Esophagus (tissue), 2 donors: ENCODE results near the gene TRERF1. TPM values are rescaled to one million over a fixed set of nuclear protein-coding genes. Genes with fewer than 3 reads are reported as not detected.
A peak's percentile ranks its signal among the peaks of the same experiment; 100 is the strongest.

Experiments
- H3K27ac ChIP-seq, 2 donors: one replicate each; pipeline ENCODE4 v1.5.1; 2013; ENCODE audit warnings: low read depth in 2 of 2, mild to moderate bottlenecking in 2 of 2, inconsistent platforms in 1 of 2, low read length in 1 of 2, moderate library complexity in 1 of 2
- H3K27me3 ChIP-seq, 2 donors: one replicate each; pipeline ENCODE4 v1.6.1; 2013; ENCODE audit warnings: low read length in 2 of 2, control low read depth in 1 of 2, mild to moderate bottlenecking in 1 of 2; ENCODE audit not compliant: insufficient read depth in 2 of 2, control insufficient read depth in 1 of 2
- H3K36me3 ChIP-seq, 2 donors: one replicate each; pipeline ENCODE4 v1.6.1; 2013; ENCODE audit warnings: low read length in 1 of 2; ENCODE audit not compliant: control insufficient read depth in 2 of 2, insufficient read depth in 2 of 2
- H3K4me1 ChIP-seq, 2 donors: one replicate each; pipeline ENCODE4 v1.6.1; 2013; ENCODE audit warnings: low read length in 1 of 2; ENCODE audit not compliant: control insufficient read depth in 2 of 2, insufficient read depth in 2 of 2
- H3K4me3 ChIP-seq, 2 donors: one replicate each; pipeline ENCODE4 v1.5.1; 2013; ENCODE audit warnings: low read length in 2 of 2, mild to moderate bottlenecking in 2 of 2, low read depth in 1 of 2, moderate library complexity in 1 of 2
- H3K9me3 ChIP-seq, 2 donors: one replicate each; pipeline ENCODE4 v1.6.1; 2013; ENCODE audit warnings: mild to moderate bottlenecking in 2 of 2, low read depth in 1 of 2, low read length in 1 of 2, moderate library complexity in 1 of 2; ENCODE audit not compliant: control insufficient read depth in 2 of 2, insufficient read depth in 1 of 2
- WGBS, 2 donors: extraction: QIAGEN DNeasy Blood & Tissue Kit; methylation state at CpG; one replicate each; pipeline ENCODE4 v1.1.7; 2013; 5-methylcytosine and 5-hydroxymethylcytosine counted together
- polyA plus RNA-seq, 2 donors: library from polyadenylated mRNA; stranded (reverse); fragments of 200-250 nt; gene quantifications; one replicate each; pipeline ENCODE4 v1.2.3, GENCODE V29; 2013
- donor health status: healthy with polysubstance abuse.
- donor health status: Bipolar disorder and iron deficiency.

The TRERF1 gene
- polyA plus RNA-seq, 2 donors: 4.6 to 8.1 TPM

GRCh38 chr6:42300185-42300584 lies 151.5 kb downstream of the TRERF1 start:
- Histone ChIP-seq H3K36me3 (peaks cover 0 to 7% of the 10 kb centered on the region in 2 donors), H3K4me3 (no peak overlapping the region), H3K27me3 (no peaks in the 10 kb centered on the region), H3K9me3 (no peaks in the 10 kb centered on the region), H3K4me1 (peaks cover 10% of the 10 kb centered on the region in 2 donors), H3K27ac (no peak overlapping the region)
- 77 to 78% methylated on average over 1 of the region's 1 CpG for WGBS, 2 donors

GRCh38 chr6:42297661-42298060 lies 154.1 kb downstream of the TRERF1 start:
- Histone ChIP-seq H3K4me1 (peaks cover 8 to 14% of the 10 kb centered on the region in 2 donors), H3K27me3 (no peaks in the 10 kb centered on the region), H3K9me3 (no peaks in the 10 kb centered on the region), H3K36me3 (peaks cover 0 to 7% of the 10 kb centered on the region in 2 donors), H3K4me3 (no peak overlapping the region), H3K27ac (peak overlapping the region; percentile 62 to 76)

GRCh38 chr6:42296614-42297013 lies 155.1 kb downstream of the TRERF1 start:
- H3K27me3 ChIP-seq: no peaks in the 10 kb centered on the region
- H3K9me3 ChIP-seq: no peaks in the 10 kb centered on the region
- no peak overlapping the region for H3K4me3 ChIP-seq
- peak overlapping the region; percentile 62 to 65 for H3K27ac ChIP-seq
- WGBS, 2 donors: 90% methylated on average over 3 of the region's 3 CpGs
- H3K36me3 ChIP-seq: peaks cover 0 to 7% of the 10 kb centered on the region in 2 donors
- H3K4me1 ChIP-seq: peaks cover 8 to 18% of the 10 kb centered on the region in 2 donors

DNA sequence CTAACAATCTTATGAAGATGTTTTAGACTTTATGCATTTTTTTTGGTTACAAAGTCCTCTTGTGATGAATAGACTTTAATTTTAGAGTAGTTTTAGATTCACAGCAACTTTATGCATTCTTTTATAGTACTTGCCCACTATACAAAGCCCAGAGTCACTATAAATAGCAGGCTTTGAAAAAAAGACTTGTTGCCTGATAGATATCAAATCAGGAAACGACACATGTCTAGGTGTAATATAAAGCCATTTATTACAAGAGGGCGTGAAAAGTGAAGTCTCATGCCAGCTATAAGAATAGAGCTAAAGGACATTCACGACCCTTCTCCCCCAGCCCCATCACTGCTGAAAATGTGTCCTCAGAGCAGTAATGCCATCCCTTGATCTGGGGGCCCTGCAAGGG lies 156.0 kb downstream of the TRERF1 start:
- H3K27ac ChIP-seq: peak overlapping the region; percentile 62 to 71
- peaks cover 8 to 18% of the 10 kb centered on the region in 2 donors for H3K4me1 ChIP-seq
- no peaks in the 10 kb centered on the region for H3K9me3 ChIP-seq
- H3K27me3 ChIP-seq: no peaks in the 10 kb centered on the region
- 79 to 83% methylated on average over 3 of the region's 3 CpGs for WGBS, 2 donors
- no peak overlapping the region for H3K4me3 ChIP-seq
- H3K36me3 ChIP-seq: peaks cover 2 to 7% of the 10 kb centered on the region in 2 donors

DNA sequence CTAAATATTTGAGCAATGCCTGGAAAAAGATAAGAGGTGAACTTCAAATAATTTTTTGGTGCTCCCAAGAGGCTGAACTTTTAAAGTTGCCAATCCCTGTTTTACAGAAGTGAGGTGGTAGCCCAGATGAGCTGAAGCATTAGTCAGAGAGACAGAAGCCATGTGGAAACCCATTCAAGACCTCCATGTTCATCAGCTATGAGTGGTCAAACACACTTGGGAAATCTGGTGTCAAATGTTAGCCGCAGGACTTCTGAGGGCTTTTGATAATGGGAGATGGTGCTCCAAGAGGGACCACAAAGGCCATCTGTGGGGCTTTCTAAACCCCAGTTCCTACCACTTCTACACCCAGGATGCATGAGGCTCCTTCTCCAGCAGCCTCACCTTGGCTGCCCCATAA lies 156.5 kb downstream of the TRERF1 start:
- WGBS, 2 donors: 92 to 100% methylated on average over 1 of the region's 1 CpG
- peaks cover 8 to 20% of the 10 kb centered on the region in 2 donors for H3K4me1 ChIP-seq
- H3K4me3 ChIP-seq: no peak overlapping the region
- peaks cover 2 to 3% of the 10 kb centered on the region in 2 donors for H3K36me3 ChIP-seq
- peak overlapping the region; percentile 71 to 76 for H3K27ac ChIP-seq
- no peaks in the 10 kb centered on the region for H3K27me3 ChIP-seq
- no peaks in the 10 kb centered on the region for H3K9me3 ChIP-seq

- H3K9me3 ChIP-seq: no peaks in the 10 kb centered on the region
- 55 to 59% methylated on average over 3 of the region's 3 CpGs for WGBS, 2 donors
- peaks cover 1 to 2% of the 10 kb centered on the region in 2 donors for H3K36me3 ChIP-seq
- H3K4me1 ChIP-seq: peaks cover 8 to 24% of the 10 kb centered on the region in 2 donors
- peak overlapping the region; percentile 71 to 74 for H3K27ac ChIP-seq
- no peak overlapping the region for H3K4me3 ChIP-seq
- H3K27me3 ChIP-seq: no peaks in the 10 kb centered on the region
Measured at GRCh38 chr6:42294759-42295158, 157.0 kb downstream of the TRERF1 start.

- Histone ChIP-seq H3K4me1 (peaks cover 8 to 27% of the 10 kb centered on the region in 2 donors), H3K36me3 (peaks cover 0 to 2% of the 10 kb centered on the region in 2 donors), H3K9me3 (no peaks in the 10 kb centered on the region), H3K4me3 (no peak overlapping the region), H3K27me3 (no peaks in the 10 kb centered on the region), H3K27ac (peak overlapping the region in 1 of 2 donors; percentile 38)
- WGBS, 2 donors: 66 to 72% methylated on average over 5 of the region's 5 CpGs
Measured at GRCh38 chr6:42293386-42293977, 158.2 kb downstream of the TRERF1 start.

DNA sequence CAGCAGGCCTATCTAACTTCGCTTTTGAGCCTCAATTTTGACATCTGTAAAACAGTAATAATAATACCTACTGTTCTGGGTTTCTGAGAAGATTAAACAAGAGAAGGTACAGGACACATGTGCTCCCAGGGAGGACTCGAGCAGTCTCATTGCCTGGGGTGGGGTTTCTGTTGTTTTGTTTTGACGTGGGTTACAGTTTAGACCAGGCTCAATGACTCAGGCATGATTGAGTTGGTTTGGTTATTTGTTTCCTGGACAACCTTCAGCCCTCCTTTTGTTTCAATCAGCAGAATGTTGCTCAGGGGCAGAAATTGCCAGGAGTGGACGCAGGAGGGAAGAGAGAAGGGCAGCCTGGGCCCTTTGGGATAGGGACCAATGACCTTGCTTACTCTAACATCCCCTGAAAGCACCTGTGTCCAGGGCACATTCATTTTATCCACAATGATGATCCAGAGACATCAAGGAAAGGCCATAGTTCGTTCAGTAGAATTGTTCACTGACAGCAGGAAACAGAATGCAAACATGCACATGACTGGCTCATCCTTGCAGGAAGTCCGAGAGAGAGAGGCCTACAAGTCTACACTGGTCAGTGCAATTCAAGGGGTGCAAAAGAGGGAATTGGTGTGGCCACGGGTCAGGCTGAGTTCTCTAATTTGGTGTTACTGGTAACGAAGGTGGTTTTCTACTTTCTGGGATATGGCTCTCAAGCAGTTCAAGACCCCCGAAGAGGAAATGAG lies 159.6 kb downstream of the TRERF1 start:
- 69 to 72% methylated on average over 9 of the region's 9 CpGs for WGBS, 2 donors

GRCh38 chr6:42287756-42288155 lies 164.0 kb downstream of the TRERF1 start:
- Histone ChIP-seq H3K27me3 (no peaks in the 10 kb centered on the region), H3K4me1 (peaks cover 0 to 15% of the 10 kb centered on the region in 2 donors), H3K4me3 (no peak overlapping the region), H3K36me3 (peaks cover 0 to 2% of the 10 kb centered on the region in 2 donors), H3K9me3 (no peaks in the 10 kb centered on the region), H3K27ac (no peak overlapping the region)
- WGBS, 2 donors: 81% methylated on average over 2 of the region's 2 CpGs

More for the DNA sequence above, 159.6 kb downstream of the TRERF1 start:
- peak overlapping the region; percentile 67 to 85 for H3K27ac ChIP-seq
- H3K36me3 ChIP-seq: peaks cover 0 to 2% of the 10 kb centered on the region in 2 donors
- peaks cover 8 to 27% of the 10 kb centered on the region in 2 donors for H3K4me1 ChIP-seq
- H3K4me3 ChIP-seq: no peak overlapping the region
- no peaks in the 10 kb centered on the region for H3K27me3 ChIP-seq
- H3K9me3 ChIP-seq: no peaks in the 10 kb centered on the region
